Karpas-422 (cell line): ENCODE measurements around the gene PCP4. TPM values are rescaled to one million over a fixed set of nuclear protein-coding genes. Genes with fewer than 3 reads are reported as not detected.
A peak's percentile ranks its signal among the peaks of the same experiment; 100 is the strongest.
"Not testable (repeated sequence)": the region's sequence is repeated elsewhere in the genome, so short reads cannot be mapped to it uniquely, and the experiment has no call there.

ENCODE experiments used
- DNase-seq: peaks from one replicate; pipeline ENCODE4 v3.0.0-alpha.2; 2015
- H2AFZ ChIP-seq: fragments of 200-600 bp; sonication (generic); 2 replicates; pipeline ENCODE4 v1.6.1; 2014; ENCODE audit warnings: antibody characterized with exemption, low read length, mixed read lengths
- H3K27ac ChIP-seq: fragments of 200-600 bp; sonication (generic); 2 replicates; pipeline ENCODE4 v1.5.1; 2014; ENCODE audit warnings: mild to moderate bottlenecking, low read length, moderate library complexity
- H3K27me3 ChIP-seq: fragments of 200-600 bp; sonication (generic); 2 replicates; pipeline ENCODE4 v1.6.1; 2014; ENCODE audit warnings: low read length, mixed read lengths
- H3K36me3 ChIP-seq: fragments of 200-600 bp; sonication (generic); 2 replicates; pipeline ENCODE4 v1.6.1; 2014; ENCODE audit warnings: low read length, mixed read lengths; ENCODE audit not compliant: insufficient read depth
- H3K4me1 ChIP-seq: fragments of 200-600 bp; sonication (generic); 2 replicates; pipeline ENCODE4 v1.6.1; 2014; ENCODE audit warnings: mild to moderate bottlenecking, low read length, mixed read lengths
- H3K4me2 ChIP-seq: fragments of 200-600 bp; sonication (generic); 2 replicates; pipeline ENCODE4 v1.6.1; 2014; ENCODE audit warnings: low read length, low read depth, mild to moderate bottlenecking; ENCODE audit not compliant: poor library complexity, severe bottlenecking
- H3K4me3 ChIP-seq: fragments of 200-600 bp; sonication (generic); 2 replicates; pipeline ENCODE4 v1.5.1; 2014; ENCODE audit warnings: mild to moderate bottlenecking, antibody characterized with exemption, low read length, mixed read lengths
- H3K79me2 ChIP-seq: fragments of 200-600 bp; sonication (generic); 2 replicates; pipeline ENCODE4 v1.6.1; 2014; ENCODE audit warnings: mild to moderate bottlenecking, low read length, mixed read lengths
- H3K9ac ChIP-seq: fragments of 200-600 bp; sonication (generic); 2 replicates; pipeline ENCODE4 v1.6.0; 2014; ENCODE audit warnings: low read length
- H3K9me2 ChIP-seq: fragments of 200-600 bp; sonication (generic), shearing (Covaris generic); replicated peaks from 2 replicates; pipeline ENCODE4 v1.6.0; 2014; ENCODE audit warnings: mild to moderate bottlenecking, low read length, moderate library complexity; ENCODE audit not compliant: insufficient read depth
- H3K9me3 ChIP-seq: fragments of 300-700, 200-600 bp; sonication (generic); 2 replicates; pipeline ENCODE4 v1.6.1; 2014; ENCODE audit warnings: low read length, mixed read lengths
- H4K20me1 ChIP-seq: fragments of 200-600 bp; sonication (generic); 2 replicates; pipeline ENCODE4 v1.6.1; 2014; ENCODE audit warnings: mild to moderate bottlenecking, antibody characterized with exemption, low read length, low read depth; ENCODE audit not compliant: insufficient read depth
- total RNA-seq: library from RNA; depleted of rRNA; stranded (reverse); fragments of >200 nt; shearing (Covaris generic); gene quantifications from 2 replicates; pipeline ENCODE4 v1.2.3, GENCODE V29; 2014; ENCODE audit warnings: low replicate concordance

The PCP4 gene
- total RNA-seq, 1 experiment from 2014 or later = not detected

GRCh38 chr21:39891863-39892262 lies 24.6 kb downstream of the PCP4 start:
- not testable (repeated sequence) for H3K27me3 ChIP-seq, H3K9me2 ChIP-seq, H3K27ac ChIP-seq, H3K4me2 ChIP-seq, DNase-seq, H4K20me1 ChIP-seq, H3K9me3 ChIP-seq, H2AFZ ChIP-seq, H3K4me3 ChIP-seq, H3K36me3 ChIP-seq, H3K9ac ChIP-seq, H3K4me1 ChIP-seq, H3K79me2 ChIP-seq

GRCh38 chr21:39900491-39900890 lies 33.3 kb downstream of the PCP4 start:
- no peak overlapping the region for H3K4me2 ChIP-seq
- no peak overlapping the region for H3K27ac ChIP-seq

GRCh38 chr21:39900911-39901310 lies 33.7 kb downstream of the PCP4 start:
- Histone ChIP-seq H3K79me2 (no peaks in the 10 kb centered on the region), H3K36me3 (no peaks in the 10 kb centered on the region), H3K4me1 (no peaks in the 10 kb centered on the region), H4K20me1 (no peaks in the 10 kb centered on the region), H2AFZ (no peak overlapping the region), H3K9me3 (no peaks in the 10 kb centered on the region), H3K9me2 (no peaks in the 10 kb centered on the region), H3K27ac (no peak overlapping the region), H3K9ac (no peak overlapping the region), H3K4me3 (no peak overlapping the region), H3K4me2 (no peak overlapping the region), H3K27me3 (no peaks in the 10 kb centered on the region)
- no peak for DNase-seq

More at GRCh38 chr21:39900491-39900890, 33.3 kb downstream of the PCP4 start:
- Histone ChIP-seq H3K36me3 (no peaks in the 10 kb centered on the region), H3K4me1 (no peaks in the 10 kb centered on the region), H3K4me3 (no peak overlapping the region), H4K20me1 (no peaks in the 10 kb centered on the region), H3K9ac (no peak overlapping the region), H2AFZ (no peak overlapping the region), H3K9me3 (no peaks in the 10 kb centered on the region), H3K79me2 (no peaks in the 10 kb centered on the region), H3K9me2 (no peaks in the 10 kb centered on the region), H3K27me3 (no peaks in the 10 kb centered on the region)
- no peak for DNase-seq

- Histone ChIP-seq H3K4me2 (no peak overlapping the region), H4K20me1 (no peaks in the 10 kb centered on the region), H3K27ac (no peak overlapping the region), H2AFZ (no peak overlapping the region), H3K36me3 (no peaks in the 10 kb centered on the region), H3K4me3 (no peak overlapping the region), H3K4me1 (no peaks in the 10 kb centered on the region), H3K79me2 (no peaks in the 10 kb centered on the region), H3K9me2 (no peaks in the 10 kb centered on the region), H3K9ac (no peak overlapping the region), H3K9me3 (no peaks in the 10 kb centered on the region), H3K27me3 (no peaks in the 10 kb centered on the region)
- no peak for DNase-seq
These were observed 35.7 kb downstream of the PCP4 start for GRCh38 chr21:39902986-39903385.

DNA sequence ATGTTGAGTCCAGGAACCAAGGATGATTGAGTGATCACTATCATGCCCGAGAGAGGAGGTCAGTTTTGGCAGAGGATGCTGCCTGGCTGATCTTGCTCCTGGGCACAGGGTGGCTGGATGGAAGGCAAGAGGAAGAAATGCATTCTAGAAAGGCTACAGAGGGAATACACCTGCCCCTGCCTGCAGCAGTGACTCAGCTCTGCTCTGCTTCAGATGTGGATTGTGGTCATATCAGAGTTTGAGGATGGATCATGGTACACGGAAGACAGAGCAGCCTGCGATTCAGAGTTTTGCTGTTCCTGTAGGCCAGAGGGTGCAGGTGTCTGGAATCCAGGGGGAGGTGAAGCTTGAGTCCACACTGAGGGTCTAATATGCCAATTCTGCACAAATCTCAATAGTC lies 37.2 kb downstream of the PCP4 start:
- Histone ChIP-seq H3K4me3 (no peak overlapping the region), H3K9me3 (no peaks in the 10 kb centered on the region), H3K36me3 (no peaks in the 10 kb centered on the region), H3K4me2 (no peak overlapping the region), H3K27me3 (no peaks in the 10 kb centered on the region), H3K79me2 (no peaks in the 10 kb centered on the region), H3K9me2 (no peaks in the 10 kb centered on the region), H3K27ac (no peak overlapping the region), H4K20me1 (no peaks in the 10 kb centered on the region), H2AFZ (no peak overlapping the region), H3K9ac (no peak overlapping the region), H3K4me1 (no peaks in the 10 kb centered on the region)
- DNase-seq = no peak

DNA sequence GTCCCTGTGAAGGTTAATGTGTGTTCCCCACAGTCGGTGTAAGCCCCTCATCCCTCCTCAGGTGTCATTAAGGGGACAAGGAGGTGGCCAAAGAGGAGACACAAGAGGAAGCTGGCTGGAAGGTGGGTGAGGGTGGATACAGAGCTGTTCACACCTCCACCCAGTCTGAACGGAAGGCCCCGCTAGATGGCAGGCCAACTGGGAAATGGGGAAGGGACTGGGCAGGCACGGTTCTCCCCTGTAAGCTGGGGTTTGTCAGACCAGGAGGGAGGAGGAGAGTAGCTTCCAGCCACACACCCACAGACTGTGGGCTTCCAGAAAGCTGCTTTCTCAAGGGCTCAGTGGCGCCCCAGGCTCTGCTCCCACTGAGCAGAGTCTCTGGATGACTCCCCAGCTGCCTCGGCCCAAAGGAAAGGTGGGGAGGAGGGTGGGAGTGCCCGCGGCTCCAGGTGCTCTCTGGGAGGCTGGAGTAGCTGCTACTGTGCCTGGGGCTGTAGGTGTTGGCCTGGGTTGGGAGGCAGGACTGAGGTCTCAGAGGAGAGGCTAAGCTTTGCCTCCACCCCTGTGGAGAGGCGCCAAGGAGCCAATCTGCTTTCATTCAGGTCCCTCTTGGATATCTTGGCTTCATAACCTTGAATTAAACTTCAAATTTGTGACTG lies 41.2 kb downstream of the PCP4 start:
- Histone ChIP-seq H4K20me1 (no peaks in the 10 kb centered on the region), H3K36me3 (no peaks in the 10 kb centered on the region), H3K27me3 (no peaks in the 10 kb centered on the region), H2AFZ (no peak overlapping the region), H3K4me2 (no peak overlapping the region), H3K27ac (no peak overlapping the region), H3K4me1 (no peaks in the 10 kb centered on the region), H3K4me3 (no peak overlapping the region), H3K9me2 (no peaks in the 10 kb centered on the region), H3K9me3 (no peaks in the 10 kb centered on the region), H3K9ac (no peak overlapping the region), H3K79me2 (no peaks in the 10 kb centered on the region)
- no peak for DNase-seq

DNA sequence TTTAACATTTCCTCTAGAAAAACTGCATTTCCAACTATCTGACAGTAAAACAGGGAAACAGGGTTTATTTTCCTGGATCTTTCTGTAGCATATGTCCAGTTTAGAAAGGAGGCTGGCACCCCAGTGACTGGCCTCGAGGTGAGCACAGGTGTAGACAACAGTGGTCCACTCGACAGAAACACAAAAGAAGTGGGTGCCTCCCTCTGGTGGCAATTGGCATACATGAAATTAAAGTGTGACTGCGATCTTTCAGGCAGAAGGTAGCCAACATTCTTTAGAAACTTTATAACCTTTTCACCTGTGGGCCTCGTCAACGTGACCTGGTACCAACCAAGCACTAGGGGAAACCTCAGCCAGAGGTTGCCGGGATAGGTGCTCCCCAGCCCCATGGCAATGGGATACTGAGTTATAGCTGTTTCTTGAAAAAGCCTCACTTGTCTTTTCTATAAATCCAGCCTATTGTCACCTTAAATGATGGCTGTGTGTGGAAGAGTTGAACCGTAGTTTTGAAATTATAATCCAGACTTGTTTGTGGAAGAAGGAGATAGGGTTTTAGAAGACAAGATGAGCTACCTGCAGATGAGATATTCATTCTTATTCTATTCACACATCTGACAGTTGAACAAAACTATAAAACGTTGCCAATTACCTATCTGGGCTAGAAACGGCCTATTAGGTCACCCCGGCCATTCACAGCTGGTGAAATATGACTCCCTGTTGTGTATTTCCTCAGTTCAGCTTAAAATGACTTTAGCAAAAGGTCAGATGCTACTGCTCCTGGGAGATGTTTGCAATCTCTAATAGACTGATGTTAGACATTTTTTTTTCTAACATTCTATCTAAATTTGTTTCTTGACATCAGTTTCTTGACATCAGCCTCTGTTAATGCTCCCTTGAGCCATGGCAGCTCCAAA lies 44.3 kb downstream of the PCP4 start:
- Histone ChIP-seq H3K4me3 (no peak overlapping the region), H3K9me2 (no peaks in the 10 kb centered on the region), H4K20me1 (no peaks in the 10 kb centered on the region), H3K27ac (no peak overlapping the region), H3K9ac (no peak overlapping the region), H3K4me2 (no peak overlapping the region), H3K36me3 (no peaks in the 10 kb centered on the region), H3K9me3 (no peaks in the 10 kb centered on the region), H3K27me3 (no peaks in the 10 kb centered on the region), H2AFZ (no peak overlapping the region), H3K79me2 (no peaks in the 10 kb centered on the region), H3K4me1 (no peaks in the 10 kb centered on the region)
- peak; percentile 56 for DNase-seq

- no peaks in the 10 kb centered on the region for H3K36me3 ChIP-seq
- H3K79me2 ChIP-seq = no peaks in the 10 kb centered on the region
- no peaks in the 10 kb centered on the region for H3K9me3 ChIP-seq
- no peaks in the 10 kb centered on the region for H4K20me1 ChIP-seq
- H3K9me2 ChIP-seq = no peaks in the 10 kb centered on the region
- no peak overlapping the region for H3K9ac ChIP-seq
- H3K4me1 ChIP-seq = no peaks in the 10 kb centered on the region
- no peak for DNase-seq
- H2AFZ ChIP-seq = no peak overlapping the region
- H3K27ac ChIP-seq = no peak overlapping the region
- H3K27me3 ChIP-seq = no peaks in the 10 kb centered on the region
- no peak overlapping the region for H3K4me3 ChIP-seq
- H3K4me2 ChIP-seq = no peak overlapping the region
These were observed 46.6 kb downstream of the PCP4 start for GRCh38 chr21:39913706-39914305.
